ENCODE results near the gene TELO2.

Gene TELO2

GRCh38 chr16:1539720-1540555, 46.8 kb downstream of the TELO2 start:
- no peak for DNase-seq

GRCh38 chr16:1540556-1540855, 47.3 kb downstream of the TELO2 start:
- no peak for DNase-seq

GRCh38 chr16:1541293-1542165, 48.4 kb downstream of the TELO2 start:
- no peak for DNase-seq

- DNase-seq, result no peak
These were observed 49.0 kb downstream of the TELO2 start for GRCh38 chr16:1542166-1542500.

- DNase-seq, result no peak
These were observed 49.4 kb downstream of the TELO2 start for GRCh38 chr16:1542533-1542932.

- peak; percentile 44 for DNase-seq
These were observed 50.1 kb downstream of the TELO2 start for GRCh38 chr16:1543085-1543896.

- no peak for DNase-seq
These were observed 52.2 kb downstream of the TELO2 start for GRCh38 chr16:1545044-1546040.

GRCh38 chr16:1546430-1546829, 53.3 kb downstream of the TELO2 start:
- DNase-seq, result no peak

GRCh38 chr16:1548233-1548632, 55.1 kb downstream of the TELO2 start:
- no peak for DNase-seq

- no peak for DNase-seq
These were observed 55.6 kb downstream of the TELO2 start for GRCh38 chr16:1548727-1549126.

GRCh38 chr16:1550069-1550468, 56.9 kb downstream of the TELO2 start:
- no peak for DNase-seq

GRCh38 chr16:1550696-1551095, 57.5 kb downstream of the TELO2 start:
- DNase-seq, result no peak

GRCh38 chr16:1551166-1551565, 58.0 kb downstream of the TELO2 start:
- DNase-seq, result no peak

- DNase-seq, result no peak
These were observed 59.0 kb downstream of the TELO2 start for GRCh38 chr16:1552129-1552528.

GRCh38 chr16:1553946-1554825, 61.0 kb downstream of the TELO2 start:
- no peak for DNase-seq

- DNase-seq, result no peak
These were observed 61.8 kb downstream of the TELO2 start for GRCh38 chr16:1554826-1555445.

- DNase-seq, result no peak
These were observed 63.1 kb downstream of the TELO2 start for GRCh38 chr16:1556254-1556653.

- no peak for DNase-seq
These were observed 63.9 kb downstream of the TELO2 start for GRCh38 chr16:1557074-1557473.

GRCh38 chr16:1557576-1557975, 64.4 kb downstream of the TELO2 start:
- no peak for DNase-seq

GRCh38 chr16:1559446-1559975, 66.4 kb downstream of the TELO2 start:
- DNase-seq, result no peak
